WI38 (cell line): ENCODE data around the gene SMIM3.

ENCODE experiments used
- H3K4me3 ChIP-seq: 2 replicates; pipeline ENCODE4 v1.5.1; 2011; ENCODE audit warnings: low read depth, mild to moderate bottlenecking, control low read depth, low read length
- CTCF ChIP-seq: IDR thresholded peaks from 2 replicates; pipeline ENCODE4 v1.5.1; 2012; ENCODE audit warnings: low read depth, mild to moderate bottlenecking, control low read depth, low read length

Gene SMIM3

GRCh38 chr5:150750469-150750868, 28.1 kb upstream of the SMIM3 start:
- H3K4me3 ChIP-seq, result no peak overlapping the region
- no peak for TF ChIP-seq CTCF

GRCh38 chr5:150751096-150751891, 27.3 kb upstream of the SMIM3 start:
- TF ChIP-seq CTCF, result no peak
- H3K4me3 ChIP-seq, result no peak overlapping the region

- no peak overlapping the region for H3K4me3 ChIP-seq
- TF ChIP-seq CTCF, result no peak
These were observed 25.1 kb upstream of the SMIM3 start for GRCh38 chr5:150753463-150753862.

GRCh38 chr5:150753863-150754262, 24.7 kb upstream of the SMIM3 start:
- no peak for TF ChIP-seq CTCF
- no peak overlapping the region for H3K4me3 ChIP-seq

- no peak for TF ChIP-seq CTCF
- peak overlapping the region; percentile 76 for H3K4me3 ChIP-seq
These were observed 21.4 kb upstream of the SMIM3 start for GRCh38 chr5:150757087-150757649.

GRCh38 chr5:150758203-150758530, 20.4 kb upstream of the SMIM3 start:
- TF ChIP-seq CTCF, result no peak

GRCh38 chr5:150758531-150759333, 19.8 kb upstream of the SMIM3 start, which contains the start of gene DCTN4:
Gene DCTN4 (minus strand): TSS chr5:150759017. CDS start chr5:150758993, 24 bp downstream.
- TF ChIP-seq CTCF, result no peak
- H3K4me3 ChIP-seq, result peak within 1 kb of the TSS; percentile 76

More at GRCh38 chr5:150758203-150758530, 20.4 kb upstream of the SMIM3 start:
- peak overlapping the region; percentile 76 for H3K4me3 ChIP-seq
